Ovary (tissue), 3 donors: Measurements from ENCODE around the gene TAS2R31.

Experiments used
- CTCF ChIP-seq, 3 donors: fragments of 450-650 bp in 2 of 3; fragments of 200-600 bp in 1 of 3; IDR thresholded peaks; one replicate each; pipeline versions ENCODE4 v1.5.1 to v1.8.0; 2016 to 2022; ENCODE audit warnings: antibody characterized with exemption in 3 of 3, mild to moderate bottlenecking in 1 of 3
- POLR2A ChIP-seq: fragments of 450-650 bp; IDR thresholded peaks from one replicate; pipeline ENCODE4 v1.6.1; 2017; ENCODE audit warnings: antibody characterized with exemption, mild to moderate bottlenecking, moderate library complexity
- donor health status: DM: no; HTN: no; CAD: no.

GRCh38 chr12:11059041-11059440 is 27.8 kb upstream of the TAS2R31 start:
- TF ChIP-seq POLR2A (no peak), CTCF (IDR thresholded peaks at IDR 0.05) (no peak)
